ENCODE results near the gene HDAC11.

Gene HDAC11

GRCh38 chr3:13451301-13451673, 28.8 kb upstream of the HDAC11 start:
- CTCF ChIA-PET: interaction anchor here (0.7 to 4.5 kb wide), 18 partner anchors 12 to 467 kb away, joined by 3 to 146 read pairs (median 6); partner anchors contain the start of gene HDAC11
- peak overlapping the region; percentile 68 for H3K4me3 ChIP-seq (ENCODE audit: low read depth, low read length)
- POLR2A ChIA-PET: no interaction called here
- TF ChIP-seq CTCF (IDR thresholded peaks at IDR 0.05; ENCODE audit: insufficient read depth, low read length, missing control alignments): no peak
- no peak for DNase-seq (ENCODE audit: low read depth, low spot score)

- ChIA-PET CTCF (interaction anchor here (0.6 to 4.5 kb wide), 49 partner anchors 10 to 487 kb away, joined by 3 to 146 read pairs (median 4); partner anchors contain the start of gene HDAC11), POLR2A (interaction anchor here (1.3 kb wide), 1 partner anchor 27 kb away, joined by 4 read pairs; the partner anchor contains the start of gene HDAC11)
- peak; percentile 49 for TF ChIP-seq CTCF (IDR thresholded peaks at IDR 0.05; ENCODE audit: insufficient read depth, low read length, missing control alignments)
- peak overlapping the region; percentile 18; the same call in 1 of the 2 replicates for H3K4me3 ChIP-seq (ENCODE audit: low read depth, low read length)
- no peak for DNase-seq (ENCODE audit: low read depth, low spot score)
Observed at GRCh38 chr3:13452490-13453335, 27.4 kb upstream of the HDAC11 start.

- ChIA-PET CTCF (interaction anchor here (1.4 to 4.5 kb wide), 4 partner anchors 7 to 364 kb away, joined by 4 to 40 read pairs (median 21); no protein-coding TSS in a partner anchor), POLR2A (no interaction called here)
Observed at GRCh38 chr3:13455644-13456043, 24.5 kb upstream of the HDAC11 start.

GRCh38 chr3:13457593-13457992, 22.5 kb upstream of the HDAC11 start:
- POLR2A ChIA-PET: no interaction called here
- no peak for TF ChIP-seq CTCF (IDR thresholded peaks at IDR 0.05; ENCODE audit: insufficient read depth, low read length, missing control alignments)
- no peak for DNase-seq (ENCODE audit: low read depth, low spot score)
- no peak overlapping the region for H3K4me3 ChIP-seq (ENCODE audit: low read depth, low read length)
- CTCF ChIA-PET: interaction anchor here (3.2 kb wide), 1 partner anchor 366 kb away, joined by 27 read pairs; no protein-coding TSS in a partner anchor

More at GRCh38 chr3:13455644-13456043, 24.5 kb upstream of the HDAC11 start:
- DNase-seq (ENCODE audit: low read depth, low spot score): no peak
- no peak for TF ChIP-seq CTCF (IDR thresholded peaks at IDR 0.05; ENCODE audit: insufficient read depth, low read length, missing control alignments)
- H3K4me3 ChIP-seq (ENCODE audit: low read depth, low read length): no peak overlapping the region

GRCh38 chr3:13459605-13460340, 20.3 kb upstream of the HDAC11 start:
- CTCF ChIA-PET: interaction anchor here (1.3 to 5.9 kb wide), 3 partner anchors 188 to 368 kb away, joined by 3 to 32 read pairs (median 4); no protein-coding TSS in a partner anchor
- POLR2A ChIA-PET: no interaction called here
- H3K4me3 ChIP-seq (ENCODE audit: low read depth, low read length): no peak overlapping the region
- no peak for DNase-seq (ENCODE audit: low read depth, low spot score)
- TF ChIP-seq CTCF (IDR thresholded peaks at IDR 0.05; ENCODE audit: insufficient read depth, low read length, missing control alignments): no peak
